NT2/D1 (cell line): ENCODE results near the gene SMAD2.
"Not testable (repeated sequence)": the region's sequence is repeated elsewhere in the genome, so short reads cannot be mapped to it uniquely, and the experiment has no call there.

ENCODE experiments used
- SUZ12 ChIP-seq: IDR thresholded peaks from 2 replicates; pipeline ENCODE4 v1.6.1; 2011; ENCODE audit not compliant: insufficient read length, insufficient read depth; ENCODE audit errors: extremely low read depth
- YY1 ChIP-seq: IDR thresholded peaks from 2 replicates; pipeline ENCODE4 v1.6.1; 2011; ENCODE audit not compliant: insufficient read length, insufficient read depth
- ZNF274 ChIP-seq: IDR thresholded peaks from 2 replicates; pipeline ENCODE4 v1.6.1; 2011; ENCODE audit warnings: mild to moderate bottlenecking, low read depth, low read length

- not testable (repeated sequence) for TF ChIP-seq ZNF274, YY1, SUZ12
Observed at GRCh38 chr18:47767198-47767597, 163.3 kb downstream of the SMAD2 start.
